Parathyroid adenoma (tissue), 2 donors: ENCODE data around the gene MYH7B.

Experiments
- H2AFZ ChIP-seq: fragments of 300-600 bp; sonication (generic); one replicate; pipeline ENCODE4 v1.7.0; 2017; ENCODE audit warnings: antibody characterized with exemption, mild to moderate bottlenecking
- H3K27ac ChIP-seq: fragments of 300-600 bp; sonication (generic); one replicate; pipeline ENCODE4 v1.7.0; 2017
- H3K27me3 ChIP-seq: fragments of 300-600 bp; sonication (generic); one replicate; pipeline ENCODE4 v1.7.0; 2017; ENCODE audit warnings: low read length; ENCODE audit not compliant: control insufficient read depth, insufficient read depth
- H3K36me3 ChIP-seq: fragments of 300-600 bp; sonication (generic); one replicate; pipeline ENCODE4 v1.7.0; 2017; ENCODE audit warnings: low read length; ENCODE audit not compliant: control insufficient read depth, insufficient read depth
- H3K4me1 ChIP-seq: fragments of 300-600 bp; sonication (generic); one replicate; pipeline ENCODE4 v1.7.0; 2017; ENCODE audit warnings: control low read depth
- H3K4me2 ChIP-seq: fragments of 300-600 bp; sonication (generic); one replicate; pipeline ENCODE4 v1.7.0; 2017; ENCODE audit warnings: low read length
- H3K4me3 ChIP-seq: fragments of 300-600 bp; sonication (generic); one replicate; pipeline ENCODE4 v1.7.0; 2017; ENCODE audit warnings: low read depth, low read length
- H3K79me2 ChIP-seq: fragments of 300-600 bp; sonication (generic); one replicate; pipeline ENCODE4 v1.7.0; 2017; ENCODE audit warnings: control low read depth
- H3K9ac ChIP-seq: fragments of 300-600 bp; sonication (generic); one replicate; pipeline ENCODE4 v1.7.0; 2017; ENCODE audit warnings: mild to moderate bottlenecking
- H3K9me3 ChIP-seq: fragments of 300-600 bp; sonication (generic); one replicate; pipeline ENCODE4 v1.7.0; 2017; ENCODE audit warnings: low read length; ENCODE audit not compliant: control insufficient read depth
- CTCF ChIP-seq: fragments of 300-600 bp; sonication (generic); IDR thresholded peaks from one replicate; pipeline ENCODE4 v1.7.0; 2017; ENCODE audit warnings: antibody characterized with exemption, mild to moderate bottlenecking
- donor health status: primary hyperparathyroidism.

The MYH7B gene

DNA sequence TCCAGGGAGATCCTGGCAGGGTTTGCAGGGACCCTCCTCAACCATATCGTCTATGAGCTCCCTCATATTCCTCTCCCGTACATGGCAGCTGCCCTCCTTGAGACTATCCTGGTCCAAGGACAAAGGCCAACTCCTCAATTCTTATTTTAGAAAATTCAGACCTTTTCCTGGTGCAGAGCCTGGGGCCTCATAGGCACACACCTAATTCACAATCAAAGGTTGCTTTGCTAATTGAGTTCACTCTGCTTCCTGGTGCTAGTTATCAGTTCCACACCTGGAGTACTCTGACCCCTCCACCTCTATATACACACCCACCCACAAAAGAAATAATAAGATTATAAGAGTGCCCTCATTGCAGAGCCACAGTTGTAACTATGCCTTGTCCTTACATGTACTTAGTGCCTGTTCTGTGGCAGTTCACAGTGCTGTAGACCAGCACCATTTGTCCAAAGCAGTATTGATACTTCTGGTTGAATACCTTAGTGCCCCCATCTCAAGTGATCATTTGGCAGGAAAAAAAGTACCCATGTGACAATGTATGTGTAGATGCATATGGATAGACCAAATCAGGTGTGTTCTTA lies 38.8 kb upstream of the MYH7B start:
- Histone ChIP-seq H3K9ac (no peak overlapping the region), H3K27me3 (no peaks in the 10 kb centered on the region), H3K27ac (no peak overlapping the region)

GRCh38 chr20:34920055-34920454 lies 35.6 kb upstream of the MYH7B start:
- Histone ChIP-seq H3K4me1 (no peaks in the 10 kb centered on the region), H3K27me3 (no peaks in the 10 kb centered on the region), H3K36me3 (no peaks in the 10 kb centered on the region), H3K9ac (no peak overlapping the region), H3K27ac (no peak overlapping the region), H3K9me3 (no peaks in the 10 kb centered on the region), H3K79me2 (no peaks in the 10 kb centered on the region), H3K4me3 (no peak overlapping the region), H3K4me2 (no peak overlapping the region), H2AFZ (no peak overlapping the region)
- no peak for TF ChIP-seq CTCF

More for the DNA sequence above, 38.8 kb upstream of the MYH7B start:
- peaks cover 8% of the 10 kb centered on the region for H3K79me2 ChIP-seq
- no peaks in the 10 kb centered on the region for H3K9me3 ChIP-seq
- H2AFZ ChIP-seq: no peak overlapping the region
- no peaks in the 10 kb centered on the region for H3K36me3 ChIP-seq
- H3K4me1 ChIP-seq: no peaks in the 10 kb centered on the region
- no peak for TF ChIP-seq CTCF
- no peak overlapping the region for H3K4me2 ChIP-seq
- no peak overlapping the region for H3K4me3 ChIP-seq

DNA sequence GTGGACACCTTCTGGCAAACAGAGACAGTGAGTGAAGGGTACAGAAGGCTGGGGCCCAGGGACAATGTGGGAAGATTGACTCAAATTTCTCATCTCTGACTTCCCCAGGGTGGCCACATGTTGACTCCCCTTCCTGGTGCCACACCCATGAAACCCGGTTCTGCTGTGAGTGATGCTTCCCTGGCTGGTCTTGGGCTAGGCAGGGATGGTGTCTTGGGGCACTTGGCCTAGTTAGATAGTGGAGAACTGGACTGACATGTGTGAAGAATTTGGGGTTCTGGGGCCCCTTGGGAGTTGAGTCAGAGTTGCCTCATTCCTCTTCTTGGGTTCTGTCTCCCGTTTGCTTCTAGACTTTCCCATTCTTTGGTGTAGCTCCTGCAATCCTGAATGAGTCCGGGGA lies 34.2 kb upstream of the MYH7B start:
- no peaks in the 10 kb centered on the region for H3K4me1 ChIP-seq
- no peaks in the 10 kb centered on the region for H3K9me3 ChIP-seq
- H3K9ac ChIP-seq: no peak overlapping the region
- H3K79me2 ChIP-seq: no peaks in the 10 kb centered on the region
- H2AFZ ChIP-seq: no peak overlapping the region
- H3K4me2 ChIP-seq: no peak overlapping the region
- H3K27me3 ChIP-seq: no peaks in the 10 kb centered on the region
- TF ChIP-seq CTCF: no peak
- no peak overlapping the region for H3K4me3 ChIP-seq
- no peaks in the 10 kb centered on the region for H3K36me3 ChIP-seq
- H3K27ac ChIP-seq: no peak overlapping the region

- H3K4me1 ChIP-seq: no peaks in the 10 kb centered on the region
- H3K4me2 ChIP-seq: no peak overlapping the region
- H3K9ac ChIP-seq: no peak overlapping the region
- H3K36me3 ChIP-seq: no peaks in the 10 kb centered on the region
- no peak overlapping the region for H3K4me3 ChIP-seq
- no peaks in the 10 kb centered on the region for H3K79me2 ChIP-seq
- no peaks in the 10 kb centered on the region for H3K27me3 ChIP-seq
- no peak for TF ChIP-seq CTCF
- no peaks in the 10 kb centered on the region for H3K9me3 ChIP-seq
- H2AFZ ChIP-seq: no peak overlapping the region
- H3K27ac ChIP-seq: no peak overlapping the region
These were observed 32.9 kb upstream of the MYH7B start for GRCh38 chr20:34922654-34923381.

GRCh38 chr20:34923414-34923813 lies 32.3 kb upstream of the MYH7B start:
- H3K4me3 ChIP-seq: no peak overlapping the region
- H3K27me3 ChIP-seq: no peaks in the 10 kb centered on the region
- H3K4me1 ChIP-seq: no peaks in the 10 kb centered on the region
- H3K79me2 ChIP-seq: no peaks in the 10 kb centered on the region
- no peak overlapping the region for H2AFZ ChIP-seq
- H3K27ac ChIP-seq: no peak overlapping the region
- no peak overlapping the region for H3K4me2 ChIP-seq
- H3K36me3 ChIP-seq: no peaks in the 10 kb centered on the region
- H3K9me3 ChIP-seq: no peaks in the 10 kb centered on the region
- no peak for TF ChIP-seq CTCF
- H3K9ac ChIP-seq: no peak overlapping the region
